G401.6 (cell line): ENCODE measurements around the gene PRDM16.

Experiments used
- FAIRE-seq: peaks from 2 replicates; lab custom pipeline; 2012; peaks lifted over from hg19 to GRCh38; lab: Jason Lieb, UNC

PRDM16 gene

DNA sequence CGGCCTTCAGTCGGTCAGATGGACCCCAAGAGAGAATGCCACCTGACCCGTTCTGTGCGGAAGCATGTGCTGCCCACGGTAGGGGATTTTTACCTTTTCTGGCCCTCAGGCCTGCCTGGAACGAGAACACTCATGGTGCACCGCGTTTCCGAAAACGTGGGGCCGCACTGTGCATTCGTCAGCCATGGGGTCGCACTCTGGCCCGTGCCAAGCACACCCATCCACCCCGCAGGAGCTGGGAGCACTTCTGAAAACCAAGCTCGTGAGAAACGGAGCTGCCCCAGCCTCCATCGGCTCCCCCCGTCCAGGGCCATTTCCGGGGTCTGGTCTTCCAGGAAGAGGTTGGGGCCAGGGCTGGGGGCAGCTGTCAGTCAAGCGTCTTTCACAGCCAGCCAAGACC lies 72.8 kb downstream of the PRDM16 start:
- no peak for FAIRE-seq

DNA sequence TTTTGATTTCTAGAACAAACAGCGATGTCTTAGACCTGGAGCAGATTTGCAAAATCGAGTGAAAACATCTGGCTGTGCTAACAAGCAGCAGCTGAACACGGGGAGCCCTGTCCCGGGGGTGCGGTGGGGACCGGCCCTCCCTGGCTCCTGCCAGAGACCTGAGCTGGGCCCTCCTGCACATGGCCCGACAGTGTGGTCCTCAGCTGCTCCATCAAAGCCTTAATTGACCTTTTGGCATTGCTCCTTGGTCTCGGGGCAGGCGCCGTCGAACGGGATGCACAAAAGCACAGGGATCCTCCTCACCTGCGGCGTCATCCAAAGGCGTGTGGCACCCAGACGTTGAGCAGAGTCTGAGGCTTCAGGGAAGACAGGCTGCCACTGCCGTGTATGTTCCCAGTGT lies 73.2 kb downstream of the PRDM16 start:
- FAIRE-seq: no peak

- no peak for FAIRE-seq
These were observed 73.7 kb downstream of the PRDM16 start for GRCh38 chr1:3142751-3143150.

DNA sequence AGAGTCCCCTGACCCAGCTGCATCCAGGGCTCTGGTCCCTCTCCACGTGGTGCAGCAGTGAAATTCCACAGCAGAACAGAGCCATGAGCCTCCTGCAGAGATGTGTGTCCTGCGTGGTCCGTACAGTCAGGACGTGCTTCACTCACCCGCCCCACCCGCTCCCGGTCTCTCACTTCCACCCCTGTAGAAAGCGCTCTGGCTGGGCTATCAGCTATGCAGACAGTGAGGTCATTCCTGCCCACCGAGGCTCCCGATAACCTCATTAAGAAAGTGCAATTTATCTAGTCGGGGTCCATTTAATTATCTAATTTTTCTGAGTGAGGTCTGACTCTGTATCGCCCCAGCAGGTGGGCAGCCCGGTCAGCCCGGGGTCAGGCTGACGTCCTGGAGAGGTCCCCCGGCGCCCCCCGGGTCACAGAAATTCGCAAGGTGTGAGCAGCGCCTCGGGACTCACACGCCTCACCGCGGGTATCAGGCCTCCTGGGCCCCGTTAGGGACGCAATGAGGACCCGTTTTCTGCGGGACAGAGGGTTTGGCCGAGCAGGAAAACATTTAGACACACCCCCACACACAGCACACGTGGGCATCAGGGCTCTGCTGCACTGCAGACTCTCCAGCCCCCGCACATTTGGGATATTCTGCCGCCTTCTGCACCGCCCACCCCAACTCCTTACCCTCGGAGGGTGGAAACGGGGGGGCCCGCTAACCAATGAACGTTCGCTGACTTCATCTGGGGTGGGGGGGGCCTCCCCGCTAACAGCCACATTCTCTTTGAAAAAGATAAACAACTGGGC lies 76.7 kb downstream of the PRDM16 start:
- FAIRE-seq: no peak

DNA sequence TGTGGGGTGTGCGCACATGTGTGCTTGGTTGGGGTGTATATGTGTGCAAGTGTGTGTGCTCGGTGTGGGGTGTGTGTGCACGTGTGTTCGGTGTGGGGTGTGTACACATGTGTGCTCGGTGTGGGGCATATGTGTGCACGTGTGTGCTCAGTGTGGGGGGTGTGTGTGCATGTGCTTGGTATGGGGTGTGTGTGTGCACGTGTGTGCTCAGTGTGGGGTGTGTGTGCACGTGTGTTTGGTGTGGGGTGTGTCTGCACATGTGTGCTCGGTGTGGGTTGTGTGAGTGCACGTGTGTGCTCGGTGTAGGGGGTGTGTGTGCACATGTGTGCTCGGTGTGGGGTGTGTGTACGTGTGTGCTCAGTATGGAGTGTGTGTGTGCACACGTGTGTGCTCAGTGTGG lies 77.5 kb downstream of the PRDM16 start:
- FAIRE-seq: no peak

- no peak for FAIRE-seq
These were observed 77.9 kb downstream of the PRDM16 start for GRCh38 chr1:3146907-3147306.

DNA sequence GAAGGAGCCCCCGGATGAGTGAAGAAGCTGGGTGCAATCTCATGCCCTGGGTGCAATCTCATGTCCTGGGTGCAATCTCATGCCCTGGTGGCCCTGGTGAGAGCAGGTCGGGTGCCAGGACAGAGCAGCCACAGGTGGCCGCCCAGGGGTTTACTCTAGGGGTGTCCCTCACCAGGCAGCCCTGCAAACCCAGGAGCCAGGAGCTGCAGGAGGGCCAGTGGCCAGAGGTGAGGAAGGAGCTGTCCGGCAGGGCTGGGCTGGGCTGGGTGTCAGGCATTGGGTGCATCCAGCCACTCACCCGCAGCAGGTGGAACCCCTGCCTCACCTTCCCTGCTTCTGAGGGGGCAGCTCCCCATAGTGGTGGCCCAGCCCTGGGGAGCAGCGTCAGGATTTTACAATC lies 79.2 kb downstream of the PRDM16 start:
- no peak for FAIRE-seq

- no peak for FAIRE-seq
These were observed 80.3 kb downstream of the PRDM16 start for GRCh38 chr1:3149277-3149676.

GRCh38 chr1:3151456-3151855 lies 82.5 kb downstream of the PRDM16 start:
- no peak for FAIRE-seq

GRCh38 chr1:3152143-3152542 lies 83.1 kb downstream of the PRDM16 start:
- no peak for FAIRE-seq

DNA sequence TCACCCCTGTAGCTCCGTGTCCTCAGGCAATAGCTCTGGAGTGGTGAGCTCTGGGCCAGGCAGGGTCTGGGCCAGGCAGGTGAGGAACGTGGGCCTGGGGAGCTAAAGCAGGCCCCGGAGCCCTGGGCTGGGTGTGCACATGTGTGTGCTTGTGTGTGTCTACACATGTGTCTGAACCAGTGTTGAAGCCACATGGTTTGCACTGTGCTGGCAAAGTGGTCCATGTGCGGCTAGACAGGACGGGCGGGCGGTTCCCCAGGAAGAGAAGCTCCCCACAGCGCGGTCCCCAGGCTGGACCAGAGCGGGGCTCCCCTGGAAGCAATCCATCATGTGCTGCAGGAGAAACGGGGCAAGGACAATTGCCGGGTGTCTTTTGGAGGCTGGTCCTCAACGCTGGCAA lies 84.2 kb downstream of the PRDM16 start:
- no peak for FAIRE-seq

- FAIRE-seq: no peak
These were observed 85.1 kb downstream of the PRDM16 start for GRCh38 chr1:3153902-3154795.

GRCh38 chr1:3155056-3155925 lies 86.3 kb downstream of the PRDM16 start:
- FAIRE-seq: no peak

DNA sequence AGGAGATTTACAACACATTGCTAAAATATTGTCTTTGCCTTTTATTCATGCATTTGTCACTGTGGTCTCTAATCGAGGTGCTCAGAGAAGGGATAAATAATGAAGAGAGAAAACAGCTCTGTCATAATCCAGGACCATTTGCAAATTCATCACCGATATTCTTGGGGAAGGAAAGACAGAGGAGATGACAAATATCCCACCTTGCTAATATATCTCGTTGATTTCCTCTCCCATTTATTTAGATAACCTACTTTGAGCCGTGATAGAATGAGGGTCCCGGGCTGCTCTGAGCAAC lies 86.9 kb downstream of the PRDM16 start:
- FAIRE-seq: no peak

DNA sequence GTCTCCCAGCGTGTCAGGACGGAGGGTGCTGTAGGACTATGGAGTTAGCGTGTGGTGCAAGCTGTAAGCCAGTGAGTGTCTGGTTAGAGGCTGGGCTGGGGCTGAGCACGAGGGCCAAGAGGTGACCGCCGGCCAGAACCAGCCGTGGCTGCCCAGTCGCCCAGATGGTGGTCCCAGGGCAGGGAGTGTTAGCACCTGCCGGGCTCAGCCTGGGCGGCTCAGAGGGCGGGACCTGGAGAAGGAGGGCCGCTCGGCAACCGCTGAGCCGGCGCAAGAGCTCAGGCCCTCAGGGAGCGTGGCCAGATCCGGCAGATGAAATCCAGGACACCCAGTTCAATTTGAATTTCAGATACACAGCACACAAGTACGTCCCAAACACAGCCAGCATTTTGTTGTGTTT lies 87.9 kb downstream of the PRDM16 start:
- FAIRE-seq: no peak

- peak; percentile 54 for FAIRE-seq
These were observed 89.3 kb downstream of the PRDM16 start for GRCh38 chr1:3158347-3158746.

GRCh38 chr1:3159121-3159520 lies 90.1 kb downstream of the PRDM16 start:
- no peak for FAIRE-seq

- no peak for FAIRE-seq
These were observed 91.0 kb downstream of the PRDM16 start for GRCh38 chr1:3159996-3160395.

DNA sequence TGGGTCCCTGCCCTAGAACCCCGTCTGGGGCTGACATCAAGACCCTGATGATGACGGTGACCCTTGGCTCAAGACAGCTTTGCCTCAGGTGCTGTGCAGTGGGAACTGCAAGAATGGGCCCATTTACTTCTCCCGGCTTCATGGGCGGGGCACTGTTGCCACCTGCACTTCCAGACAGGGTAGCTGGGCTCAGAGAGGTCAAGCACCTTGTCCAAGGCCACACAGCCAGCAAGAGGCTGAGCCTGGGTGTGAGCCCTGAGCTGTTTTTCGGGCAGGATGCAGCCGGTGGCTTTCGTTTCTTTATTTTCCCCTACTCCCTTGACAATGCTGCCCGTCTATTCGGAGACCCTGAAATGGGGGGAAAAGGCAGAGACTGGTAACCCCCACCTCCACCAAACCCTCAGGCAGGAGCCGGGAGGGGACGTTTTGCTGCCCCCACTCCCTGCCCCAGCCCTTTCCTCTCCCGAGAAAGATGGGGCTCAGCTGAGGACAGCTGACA lies 91.7 kb downstream of the PRDM16 start:
- no peak for FAIRE-seq

GRCh38 chr1:3161176-3161840 lies 92.3 kb downstream of the PRDM16 start:
- no peak for FAIRE-seq

- FAIRE-seq: no peak
These were observed 93.4 kb downstream of the PRDM16 start for GRCh38 chr1:3162322-3162882.

DNA sequence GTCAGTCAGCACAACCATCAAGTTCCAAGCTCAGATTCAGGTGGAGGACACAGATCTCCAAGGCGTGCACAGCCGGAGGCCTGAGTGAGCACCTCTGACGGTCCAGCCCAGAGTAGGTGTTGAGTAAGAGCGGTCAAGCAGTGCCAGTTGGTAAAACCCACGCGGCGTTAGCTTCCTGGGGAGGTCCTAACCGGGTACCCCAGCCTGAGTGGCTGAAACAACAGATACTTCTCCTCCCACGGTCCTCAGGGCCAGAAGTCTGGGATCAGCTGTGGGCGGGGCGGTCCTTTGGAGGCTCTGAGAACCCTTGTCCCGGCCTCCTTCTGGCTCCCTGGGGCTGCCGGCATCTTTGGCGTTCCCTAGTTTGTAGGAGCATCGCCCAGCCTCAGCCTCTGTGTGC lies 94.4 kb downstream of the PRDM16 start:
- FAIRE-seq: no peak
